ENCODE measurements around the gene RNF157. TPM values are rescaled to one million over a fixed set of nuclear protein-coding genes. Genes with fewer than 3 reads are reported as not detected.
A peak's percentile ranks its signal among the peaks of the same experiment; 100 is the strongest.

The RNF157 gene
- total and polyA plus RNA-seq, 9 of the 15 experiments (the other 6 are each of a cell fraction or from before 2014, with no cell fraction given), result 8.1 to 31.7 (median 20.8) TPM

- TF ChIP-seq MAX (CRISPR knock-in tag; IDR thresholded peaks at IDR 0.05) (peak; percentile 26; the same call in 1 of the 2 replicates), HNRNPLL (IDR thresholded peaks at IDR 0.05; ENCODE audit: low read depth, low read length, poor library complexity, severe bottlenecking) (peak; percentile 29), THAP12 (CRISPR knock-in tag; IDR thresholded peaks at IDR 0.05) (no peak), ID3 (CRISPR knock-in tag; IDR thresholded peaks at IDR 0.05) (no peak), ID3 (tag; IDR thresholded peaks at IDR 0.05) (0 out of 2 replicates have a peak, but pooled peaks have one; percentile 70), PRDM10 (IDR thresholded peaks at IDR 0.05; ENCODE audit: partially characterized antibody) (no peak), DLX4 (CRISPR knock-in tag; IDR thresholded peaks at IDR 0.05) (no peak), SMARCA4 (IDR thresholded peaks at IDR 0.05) (no peak), NONO (IDR thresholded peaks at IDR 0.05; ENCODE audit: low read depth in 2 of 2, low read length in 1 of 2) (0 out of 4 replicates have a peak, but pooled peaks of 1 of the 2 experiments have one; percentile 3), ZNF431 (CRISPR knock-in tag; IDR thresholded peaks at IDR 0.05) (0 out of 2 replicates have a peak, but pooled peaks have one; percentile 38), ZBTB1 (CRISPR knock-in tag; IDR thresholded peaks at IDR 0.05; ENCODE audit: borderline replicate concordance, low read depth) (peak; percentile 13; the same call in 1 of the 2 replicates), CXXC5 (CRISPR knock-in tag; IDR thresholded peaks at IDR 0.05) (peak; percentile 52), ZNF589 (CRISPR knock-in tag; IDR thresholded peaks at IDR 0.05; ENCODE audit: low read depth) (0 out of 2 replicates have a peak, but pooled peaks have one; percentile 47), CHAMP1 (IDR thresholded peaks at IDR 0.05) (no peak), PRPF4 (IDR thresholded peaks at IDR 0.05; ENCODE audit: insufficient read depth, low read depth, low read length, poor library complexity, severe bottlenecking) (no peak), SP1 (CRISPR knock-in tag; IDR thresholded peaks at IDR 0.05) (peak; percentile 26; the same call in 1 of the 2 replicates)
Measured at GRCh38 chr17:76239538-76240274, 587 bp downstream of the RNF157 start (continued).
